Measurements from ENCODE around the gene ARL13B. TPM values are rescaled to one million over a fixed set of nuclear protein-coding genes. Genes with fewer than 3 reads are reported as not detected.

ARL13B gene
- total and polyA plus RNA-seq, 2 donors (not counting 1 experiment from before 2014, with no cell fraction given) = 1.3 to 12.9 TPM

DNA sequence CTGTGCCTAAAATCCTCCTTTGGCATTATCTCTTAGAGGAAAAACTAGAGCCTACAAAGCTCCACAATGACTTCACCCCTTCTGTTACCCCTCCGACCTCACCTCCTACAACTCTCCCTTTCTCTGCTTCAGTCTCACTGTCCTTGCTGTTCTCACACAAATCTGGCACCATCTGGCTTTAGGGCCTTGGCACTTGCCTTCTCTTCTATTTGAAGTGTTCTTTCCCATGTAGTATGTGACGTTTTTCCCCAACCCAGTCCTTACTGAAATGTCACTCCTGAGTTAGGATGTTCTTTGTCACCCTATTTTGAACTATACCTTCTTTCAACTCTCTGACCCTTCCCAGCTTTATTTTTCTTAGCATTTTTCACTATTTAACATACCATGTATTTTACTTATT, 39.7 kb downstream of the ARL13B start:
- no peaks in the 10 kb centered on the region for H3K79me2 ChIP-seq (ENCODE audit: control insufficient read depth, insufficient read depth, low read length)
- no peak overlapping the region for H2AFZ ChIP-seq (ENCODE audit: insufficient read depth, low read depth, low read length, poor library complexity, severe bottlenecking)
- no peaks in the 10 kb centered on the region for H4K20me1 ChIP-seq (ENCODE audit: control insufficient read depth, insufficient read depth, low read length, poor library complexity, severe bottlenecking)
- no peaks in the 10 kb centered on the region for H3K9me3 ChIP-seq (ENCODE audit: control extremely low read depth in 1 of 3, control insufficient read depth in 2 of 3, insufficient read depth in 1 of 3, low read length in 2 of 3)
- H3K4me1 ChIP-seq (ENCODE audit: control insufficient read depth in 2 of 2, insufficient read depth in 2 of 2, low read length in 2 of 2) = no peaks in the 10 kb centered on the region
- Mint-ChIP-seq H3K27ac (no peak overlapping the region), H3K4me1 (peaks cover 6% of the 10 kb centered on the region), H3K9me3 (ENCODE audit: insufficient read depth) (no peaks in the 10 kb centered on the region), H3K4me3 (no peak overlapping the region), H3K27me3 (no peaks in the 10 kb centered on the region)
- no peak overlapping the region for H3K4me3 ChIP-seq (ENCODE audit: control extremely low read depth in 1 of 5, extremely low read depth in 1 of 5, insufficient read depth in 1 of 5, low read depth in 2 of 5, low read length in 4 of 5)
- POLR2A ChIA-PET = no interaction called here
- H3K36me3 ChIP-seq (replicated peaks in 1 of 2; ENCODE audit: control extremely low read depth in 1 of 2, control insufficient read depth in 1 of 2, extremely low read depth in 1 of 2, insufficient read depth in 2 of 2, low read length in 1 of 2) = no peaks in the 10 kb centered on the region
- 100% methylated on average over 1 of the region's 2 CpGs for WGBS (ENCODE audit: insufficient coverage)
- TF ChIP-seq EZH2 (IDR thresholded peaks at IDR 0.05; ENCODE audit: borderline replicate concordance, insufficient read depth, low read depth, low read length, poor library complexity, severe bottlenecking) = no peak
- TF ChIP-seq, protein P1, sequence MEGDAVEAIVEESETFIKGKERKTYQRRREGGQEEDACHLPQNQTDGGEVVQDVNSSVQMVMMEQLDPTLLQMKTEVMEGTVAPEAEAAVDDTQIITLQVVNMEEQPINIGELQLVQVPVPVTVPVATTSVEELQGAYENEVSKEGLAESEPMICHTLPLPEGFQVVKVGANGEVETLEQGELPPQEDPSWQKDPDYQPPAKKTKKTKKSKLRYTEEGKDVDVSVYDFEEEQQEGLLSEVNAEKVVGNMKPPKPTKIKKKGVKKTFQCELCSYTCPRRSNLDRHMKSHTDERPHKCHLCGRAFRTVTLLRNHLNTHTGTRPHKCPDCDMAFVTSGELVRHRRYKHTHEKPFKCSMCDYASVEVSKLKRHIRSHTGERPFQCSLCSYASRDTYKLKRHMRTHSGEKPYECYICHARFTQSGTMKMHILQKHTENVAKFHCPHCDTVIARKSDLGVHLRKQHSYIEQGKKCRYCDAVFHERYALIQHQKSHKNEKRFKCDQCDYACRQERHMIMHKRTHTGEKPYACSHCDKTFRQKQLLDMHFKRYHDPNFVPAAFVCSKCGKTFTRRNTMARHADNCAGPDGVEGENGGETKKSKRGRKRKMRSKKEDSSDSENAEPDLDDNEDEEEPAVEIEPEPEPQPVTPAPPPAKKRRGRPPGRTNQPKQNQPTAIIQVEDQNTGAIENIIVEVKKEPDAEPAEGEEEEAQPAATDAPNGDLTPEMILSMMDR (IDR thresholded peaks at IDR 0.05) = no peak
- H3K9ac ChIP-seq (ENCODE audit: low read length) = no peak overlapping the region
- intact Hi-C loops (cut with micrococcal nuclease) = no loop called here
- no peak overlapping the region for H3K27ac ChIP-seq (ENCODE audit: low read length in 2 of 2)
- CTCF ChIA-PET = interaction anchor here (0.5 kb wide), 1 partner anchor 12 kb away, joined by 3 read pairs; no protein-coding TSS in a partner anchor
- no peak for ATAC-seq (ENCODE audit: low read depth)
- H3K4me2 ChIP-seq (replicated peaks; ENCODE audit: low read depth, low read length, poor library complexity, severe bottlenecking) = no peak overlapping the region
- H3K27me3 ChIP-seq (replicated peaks in 1 of 4; ENCODE audit: control extremely low read depth in 1 of 4, control insufficient read depth in 3 of 4, insufficient read depth in 4 of 4, low read length in 3 of 4) = no peaks in the 10 kb centered on the region
- no peak for DNase-seq

DNA sequence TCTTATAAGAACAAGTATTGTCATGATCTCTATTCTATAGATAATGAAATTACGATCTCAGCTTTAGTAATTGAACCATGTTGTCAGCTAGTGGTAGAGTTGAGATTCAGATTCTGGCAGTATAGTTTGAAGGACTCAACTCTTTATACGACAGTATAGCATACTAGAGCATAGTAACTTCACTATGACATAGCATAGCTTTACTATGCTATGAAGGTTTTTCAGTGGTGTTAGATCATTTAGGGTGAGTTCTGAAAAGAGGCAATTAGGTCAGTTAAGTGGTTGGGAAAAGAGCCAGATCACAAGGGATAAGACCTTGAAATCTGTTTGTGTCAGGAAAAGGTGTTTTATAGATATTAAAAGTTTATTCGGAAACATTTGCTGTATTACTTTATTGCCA, 40.3 kb downstream of the ARL13B start:
- Mint-ChIP-seq H3K9me3 (ENCODE audit: insufficient read depth) (no peaks in the 10 kb centered on the region), H3K27ac (no peak overlapping the region), H3K4me3 (no peak overlapping the region), H3K27me3 (no peaks in the 10 kb centered on the region), H3K4me1 (no peaks in the 10 kb centered on the region)
- H3K27me3 ChIP-seq (replicated peaks in 1 of 4; ENCODE audit: control extremely low read depth in 1 of 4, control insufficient read depth in 3 of 4, insufficient read depth in 4 of 4, low read length in 3 of 4) = no peaks in the 10 kb centered on the region
- TF ChIP-seq, protein P1 (IDR thresholded peaks at IDR 0.05) = no peak
- no peak for TF ChIP-seq EZH2 (IDR thresholded peaks at IDR 0.05; ENCODE audit: borderline replicate concordance, insufficient read depth, low read depth, low read length, poor library complexity, severe bottlenecking)
- H3K4me3 ChIP-seq (ENCODE audit: control extremely low read depth in 1 of 5, extremely low read depth in 1 of 5, insufficient read depth in 1 of 5, low read depth in 2 of 5, low read length in 4 of 5) = no peak overlapping the region
- H3K79me2 ChIP-seq (ENCODE audit: control insufficient read depth, insufficient read depth, low read length) = no peaks in the 10 kb centered on the region
- no peaks in the 10 kb centered on the region for H3K4me1 ChIP-seq (ENCODE audit: control insufficient read depth in 2 of 2, insufficient read depth in 2 of 2, low read length in 2 of 2)
- H3K27ac ChIP-seq (ENCODE audit: low read length in 2 of 2) = no peak overlapping the region
- no peaks in the 10 kb centered on the region for H3K36me3 ChIP-seq (replicated peaks in 1 of 2; ENCODE audit: control extremely low read depth in 1 of 2, control insufficient read depth in 1 of 2, extremely low read depth in 1 of 2, insufficient read depth in 2 of 2, low read length in 1 of 2)
- no peak overlapping the region for H3K9ac ChIP-seq (ENCODE audit: low read length)
- ChIA-PET POLR2A (no interaction called here), CTCF (interaction anchor here (0.5 kb wide), 1 partner anchor 13 kb away, joined by 3 read pairs; no protein-coding TSS in a partner anchor)
- ATAC-seq (ENCODE audit: low read depth) (no peak), DNase-seq (no peak)
- WGBS (ENCODE audit: insufficient coverage) = no CpG with 5 or more reads among the region's 3 CpGs
- H4K20me1 ChIP-seq (ENCODE audit: control insufficient read depth, insufficient read depth, low read length, poor library complexity, severe bottlenecking) = no peaks in the 10 kb centered on the region
- H3K4me2 ChIP-seq (replicated peaks; ENCODE audit: low read depth, low read length, poor library complexity, severe bottlenecking) = no peak overlapping the region
- no peak overlapping the region for H2AFZ ChIP-seq (ENCODE audit: insufficient read depth, low read depth, low read length, poor library complexity, severe bottlenecking)
- no peaks in the 10 kb centered on the region for H3K9me3 ChIP-seq (ENCODE audit: control extremely low read depth in 1 of 3, control insufficient read depth in 2 of 3, insufficient read depth in 1 of 3, low read length in 2 of 3)
- intact Hi-C loops (cut with micrococcal nuclease) = no loop called here
